Activated naive CD4-positive, alpha-beta T cell treated with anti-CD3 and anti-CD28 coated beads, Interleukin-2, amount 10 ng/mL, durations not matched to agents 7 days and 5 days (primary cell): ENCODE measurements around the gene LSM14B.

Experiments
- CTCF ChIA-PET: fragments of 350-600 bp; sonication (Branson Sonifier 250); formaldehyde crosslinking; loops from one replicate; lab custom pipeline; 2021; ENCODE audit warnings: antibody characterized with exemption; lab: Charles Lee
- DNase-seq: peaks from one replicate; pipeline ENCODE4 v3.0.0-alpha.2; 2020
- H3K27ac Mint-ChIP-seq: one replicate; pipeline ENCODE4 v1.8.0; 2021; ENCODE audit warnings: mild to moderate bottlenecking, moderate library complexity, mixed read lengths
- H3K27me3 Mint-ChIP-seq: one replicate; pipeline ENCODE4 v1.8.0; 2021; ENCODE audit warnings: mild to moderate bottlenecking, mixed read lengths
- H3K36me3 Mint-ChIP-seq: one replicate; pipeline ENCODE4 v1.8.0; 2021; ENCODE audit warnings: mixed read lengths
- H3K4me1 Mint-ChIP-seq: one replicate; pipeline ENCODE4 v1.8.0; 2021; ENCODE audit warnings: mixed read lengths
- H3K4me3 Mint-ChIP-seq: one replicate; pipeline ENCODE4 v1.8.0; 2021; ENCODE audit warnings: mild to moderate bottlenecking, moderate library complexity, mixed read lengths
- H3K9me3 Mint-ChIP-seq: one replicate; pipeline ENCODE4 v1.8.0; 2021; ENCODE audit warnings: mixed read lengths

LSM14B gene

DNA sequence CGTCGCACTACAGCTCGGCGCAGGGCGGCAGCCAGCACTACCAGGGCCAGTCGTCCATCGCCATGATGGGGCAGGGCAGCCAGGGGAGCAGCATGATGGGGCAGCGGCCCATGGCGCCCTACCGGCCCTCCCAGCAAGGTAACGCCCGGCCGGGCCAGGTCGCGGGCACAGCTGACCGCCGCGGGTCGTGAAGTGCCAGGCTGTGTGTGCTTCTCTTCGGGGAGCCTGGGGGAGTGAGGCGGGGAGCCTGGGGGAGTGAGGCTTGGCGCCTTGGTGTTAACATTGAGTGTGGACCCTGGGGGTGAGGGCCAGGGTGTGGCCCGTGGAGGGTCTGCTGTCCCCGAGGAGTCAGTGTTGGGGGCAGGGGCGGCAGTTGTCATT is 41.2 kb downstream of the LSM14B start:
- no peak for DNase-seq
- CTCF ChIA-PET: no interaction called here
- peaks cover 27% of the 10 kb centered on the region for H3K36me3 Mint-ChIP-seq

DNA sequence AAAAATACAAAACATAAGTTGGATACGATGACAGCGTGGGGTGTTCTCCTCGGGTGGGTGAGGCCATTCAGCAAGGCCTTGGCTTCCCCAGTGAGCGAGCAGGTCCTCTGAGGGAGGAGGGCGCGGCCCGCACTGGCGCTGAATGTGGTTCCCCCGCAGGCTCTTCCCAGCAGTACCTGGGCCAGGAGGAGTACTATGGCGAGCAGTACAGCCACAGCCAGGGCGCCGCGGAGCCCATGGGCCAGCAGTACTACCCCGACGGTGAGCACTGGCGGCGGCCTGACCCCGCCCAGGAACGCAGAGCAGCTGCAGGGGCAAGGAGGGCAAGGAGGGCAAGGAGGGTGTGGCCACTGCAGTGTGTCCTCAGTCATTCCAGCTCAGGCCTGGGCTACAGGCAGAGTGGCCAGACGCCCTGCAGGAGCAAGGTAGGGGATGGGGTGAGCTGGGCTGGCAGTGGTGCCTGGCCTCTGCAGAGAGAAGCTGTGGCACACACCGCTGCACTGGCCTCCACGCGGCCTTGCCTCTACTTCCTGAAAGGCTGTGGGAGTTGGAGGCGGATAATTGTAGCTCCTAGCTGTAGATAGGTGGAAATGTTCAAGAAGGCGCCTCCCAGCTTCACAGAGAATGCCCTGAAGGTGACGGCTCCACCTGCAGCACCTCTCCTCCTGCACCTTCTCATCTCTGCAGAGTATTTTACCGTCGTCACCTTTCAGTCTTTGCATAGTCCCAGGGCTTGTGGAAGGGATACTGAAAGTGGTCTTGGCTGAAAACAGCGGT is 41.9 kb downstream of the LSM14B start:
- no peak for DNase-seq
- H3K9me3 Mint-ChIP-seq: no peaks in the 10 kb centered on the region
- no peak overlapping the region for H3K27ac Mint-ChIP-seq
- H3K27me3 Mint-ChIP-seq: no peaks in the 10 kb centered on the region
- H3K36me3 Mint-ChIP-seq: peaks cover 28% of the 10 kb centered on the region
- H3K4me3 Mint-ChIP-seq: no peak overlapping the region
- H3K4me1 Mint-ChIP-seq: peaks cover 3% of the 10 kb centered on the region
- CTCF ChIA-PET: no interaction called here

More for the DNA sequence above, 41.2 kb downstream of the LSM14B start:
- H3K4me1 Mint-ChIP-seq: peaks cover 3% of the 10 kb centered on the region
- no peaks in the 10 kb centered on the region for H3K9me3 Mint-ChIP-seq
- no peak overlapping the region for H3K4me3 Mint-ChIP-seq
- no peaks in the 10 kb centered on the region for H3K27me3 Mint-ChIP-seq
- H3K27ac Mint-ChIP-seq: no peak overlapping the region

DNA sequence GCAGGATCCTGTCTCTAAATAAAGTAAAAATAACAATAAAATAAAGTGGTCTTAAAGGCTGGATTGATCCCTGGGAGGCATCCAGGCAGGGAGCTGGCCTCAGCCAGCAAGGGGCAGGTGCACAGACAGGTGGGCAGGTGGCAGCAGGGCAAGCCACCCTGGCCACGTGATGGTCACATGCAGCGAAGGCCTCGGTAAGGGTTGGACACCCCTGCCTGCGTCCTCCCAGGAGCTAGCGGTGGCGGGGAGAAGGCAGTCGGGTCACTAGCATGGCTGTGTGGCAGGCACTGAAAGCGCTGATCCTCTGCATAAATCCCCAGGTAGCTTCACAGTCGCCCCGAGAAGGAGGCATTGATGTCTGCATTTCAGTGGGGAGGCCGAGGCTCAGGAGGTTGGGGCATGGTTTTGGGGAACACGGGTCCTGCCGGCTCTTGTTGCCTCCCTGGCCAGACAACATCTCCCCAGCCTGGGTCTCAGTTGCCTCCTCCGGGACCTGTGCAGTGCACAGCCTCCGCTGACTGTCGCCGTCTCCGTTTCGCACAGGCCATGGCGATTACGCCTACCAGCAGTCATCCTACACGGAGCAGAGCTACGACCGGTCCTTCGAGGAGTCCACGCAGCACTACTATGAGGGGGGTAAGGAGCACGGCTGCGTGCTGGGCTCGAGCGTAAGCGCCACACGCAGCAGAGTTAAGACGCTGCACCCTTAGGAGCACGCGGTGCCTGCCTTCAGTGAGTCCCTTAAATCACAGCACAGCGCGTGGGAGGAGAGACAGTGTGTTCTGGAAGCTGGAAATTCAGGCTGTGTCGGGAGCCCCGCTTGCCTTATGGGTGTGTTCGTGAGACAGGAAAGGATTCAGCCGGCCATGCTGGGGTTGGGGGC is 42.8 kb downstream of the LSM14B start:
- Mint-ChIP-seq H3K36me3 (peaks cover 24% of the 10 kb centered on the region), H3K9me3 (no peaks in the 10 kb centered on the region)

DNA sequence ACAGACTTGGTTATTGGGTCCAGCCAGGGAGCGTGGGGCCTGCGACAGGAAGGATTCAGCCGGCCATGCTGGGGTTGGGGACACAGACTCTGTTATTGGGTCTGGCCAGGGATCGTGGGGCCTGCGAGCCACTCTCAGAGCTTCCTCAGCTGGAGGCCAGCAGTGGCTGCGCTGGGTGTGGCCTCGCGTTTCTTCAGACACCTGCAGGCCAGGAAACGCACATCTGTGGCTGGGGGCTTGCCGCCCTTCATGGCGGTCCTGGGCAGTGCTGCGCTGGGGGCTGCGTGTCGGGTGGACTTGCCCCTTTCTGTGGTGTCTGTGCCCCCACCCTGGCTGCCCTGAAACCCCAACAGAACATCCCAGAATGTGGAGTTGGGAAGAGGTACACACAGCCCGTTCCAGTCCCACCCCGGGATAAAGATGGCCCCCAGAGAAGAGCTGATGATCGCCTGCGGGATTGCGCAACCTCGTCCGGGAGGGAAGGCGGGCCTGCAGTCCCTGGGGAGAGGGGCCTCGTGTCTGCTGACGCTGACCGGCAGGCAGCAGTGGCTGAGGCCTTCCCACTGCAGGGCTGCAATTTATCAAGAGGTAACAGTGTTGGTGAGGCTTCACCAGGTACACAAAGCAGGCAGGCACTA is 43.6 kb downstream of the LSM14B start:
- peaks cover 18% of the 10 kb centered on the region for H3K36me3 Mint-ChIP-seq
- DNase-seq: no peak
- no peak overlapping the region for H3K4me3 Mint-ChIP-seq
- no peaks in the 10 kb centered on the region for H3K4me1 Mint-ChIP-seq
- CTCF ChIA-PET: interaction anchor here (1.3 kb wide), 1 partner anchor 9 kb away, joined by 4 read pairs; no protein-coding TSS in a partner anchor
- H3K27ac Mint-ChIP-seq: peak overlapping the region; percentile 22
- H3K27me3 Mint-ChIP-seq: no peaks in the 10 kb centered on the region
- H3K9me3 Mint-ChIP-seq: no peaks in the 10 kb centered on the region

More for the DNA sequence above, 42.8 kb downstream of the LSM14B start:
- H3K4me1 Mint-ChIP-seq: no peaks in the 10 kb centered on the region
- peak overlapping the region; percentile 22 for H3K27ac Mint-ChIP-seq
- H3K4me3 Mint-ChIP-seq: no peak overlapping the region
- no peak for DNase-seq
- H3K27me3 Mint-ChIP-seq: no peaks in the 10 kb centered on the region
- CTCF ChIA-PET: no interaction called here

GRCh38 chr20:62167474-62167873 is 45.2 kb downstream of the LSM14B start:
- H3K4me1 Mint-ChIP-seq: no peaks in the 10 kb centered on the region

DNA sequence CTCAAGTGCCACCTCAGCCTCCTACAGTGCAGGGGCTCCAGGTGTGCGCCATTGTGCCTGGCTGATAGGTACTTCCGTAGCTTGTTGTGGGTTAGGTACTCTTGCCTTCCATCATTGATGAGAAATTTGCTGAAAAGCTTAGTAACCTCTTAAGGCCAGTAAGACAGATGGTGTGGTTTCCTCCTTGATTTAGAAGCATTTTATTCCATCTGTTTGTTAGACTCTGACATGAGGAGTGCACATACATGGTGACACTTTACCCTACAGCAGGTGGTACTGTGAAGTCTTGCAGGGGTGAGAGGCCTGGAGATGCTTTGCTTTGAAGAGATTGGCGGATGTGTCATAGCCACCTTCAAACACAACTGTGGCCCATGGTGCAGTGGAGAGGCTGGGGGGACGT is 45.8 kb downstream of the LSM14B start:
- Mint-ChIP-seq H3K27me3 (no peaks in the 10 kb centered on the region), H3K4me1 (no peaks in the 10 kb centered on the region), H3K36me3 (peaks cover 14% of the 10 kb centered on the region), H3K27ac (peak overlapping the region; percentile 40), H3K4me3 (no peak overlapping the region), H3K9me3 (no peaks in the 10 kb centered on the region)
- CTCF ChIA-PET: no interaction called here
- DNase-seq: no peak

More at GRCh38 chr20:62167474-62167873, 45.2 kb downstream of the LSM14B start:
- CTCF ChIA-PET: no interaction called here
- DNase-seq: no peak
- Mint-ChIP-seq H3K4me3 (no peak overlapping the region), H3K27me3 (no peaks in the 10 kb centered on the region), H3K27ac (no peak overlapping the region), H3K36me3 (peaks cover 14% of the 10 kb centered on the region), H3K9me3 (no peaks in the 10 kb centered on the region)

DNA sequence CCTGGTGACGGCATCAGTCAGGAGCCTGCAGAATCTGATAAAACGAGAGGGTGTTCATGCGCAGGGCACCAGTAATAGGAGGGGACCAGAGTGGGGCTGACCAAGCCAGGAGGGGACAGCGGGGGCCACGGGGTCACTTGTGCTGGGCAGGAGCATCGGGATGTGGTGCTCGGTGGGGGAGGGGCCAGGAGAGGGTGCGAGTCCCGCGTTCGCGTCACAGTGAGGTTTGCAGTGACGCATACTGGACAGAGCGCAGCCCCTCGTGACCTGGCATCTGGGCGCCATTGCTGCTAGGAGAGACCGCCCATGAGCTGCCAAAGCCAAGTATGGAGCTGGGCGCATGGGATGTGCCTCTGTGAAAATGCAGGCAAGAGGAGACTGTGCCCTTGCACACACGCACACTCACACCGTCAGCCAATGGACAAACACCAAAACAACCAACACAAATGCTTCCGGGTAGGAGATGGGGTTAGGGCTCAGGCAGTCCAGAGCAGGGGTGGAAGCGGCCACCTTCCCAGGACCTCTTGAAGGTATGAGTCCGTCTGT is 46.7 kb downstream of the LSM14B start:
- DNase-seq: no peak
- no peak overlapping the region for H3K27ac Mint-ChIP-seq

DNA sequence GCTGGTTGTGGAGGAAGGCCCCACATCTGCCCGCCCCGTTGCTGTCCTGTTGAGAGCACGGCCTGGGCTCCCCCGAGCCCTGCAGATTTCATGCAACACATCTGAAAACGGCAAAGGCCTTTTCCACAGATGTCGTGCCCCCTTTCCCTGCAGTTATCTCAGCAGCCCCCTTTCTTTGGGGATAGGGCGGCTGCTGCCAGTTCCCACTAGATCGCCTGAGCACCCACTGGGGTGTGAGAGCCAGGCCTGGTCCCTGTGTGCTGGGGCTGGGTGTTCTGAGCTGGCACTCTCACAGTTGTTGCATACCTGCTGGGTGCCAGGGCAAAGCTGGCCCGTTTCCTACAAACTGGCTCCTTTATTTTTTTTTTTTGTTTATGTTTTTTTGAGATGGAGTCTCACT is 48.3 kb downstream of the LSM14B start:
- no peak overlapping the region for H3K4me3 Mint-ChIP-seq
- DNase-seq: no peak
- no peaks in the 10 kb centered on the region for H3K27me3 Mint-ChIP-seq
- H3K9me3 Mint-ChIP-seq: no peaks in the 10 kb centered on the region
- no peaks in the 10 kb centered on the region for H3K4me1 Mint-ChIP-seq
- CTCF ChIA-PET: no interaction called here
- peaks cover 16% of the 10 kb centered on the region for H3K36me3 Mint-ChIP-seq
- no peak overlapping the region for H3K27ac Mint-ChIP-seq

More for the DNA sequence above, 46.7 kb downstream of the LSM14B start:
- peaks cover 15% of the 10 kb centered on the region for H3K36me3 Mint-ChIP-seq
- no peaks in the 10 kb centered on the region for H3K9me3 Mint-ChIP-seq
- no peak overlapping the region for H3K4me3 Mint-ChIP-seq
- no peaks in the 10 kb centered on the region for H3K27me3 Mint-ChIP-seq
- CTCF ChIA-PET: no interaction called here
- no peaks in the 10 kb centered on the region for H3K4me1 Mint-ChIP-seq

GRCh38 chr20:62171245-62171644 is 49.0 kb downstream of the LSM14B start:
- no peak for DNase-seq
- Mint-ChIP-seq H3K4me1 (no peaks in the 10 kb centered on the region), H3K36me3 (peaks cover 13% of the 10 kb centered on the region), H3K27ac (no peak overlapping the region), H3K4me3 (no peak overlapping the region), H3K9me3 (no peaks in the 10 kb centered on the region), H3K27me3 (no peaks in the 10 kb centered on the region)
- CTCF ChIA-PET: no interaction called here

GRCh38 chr20:62172666-62173065 is 50.4 kb downstream of the LSM14B start:
- CTCF ChIA-PET: interaction anchor here (0.6 kb wide), 1 partner anchor 13 kb away, joined by 3 read pairs; no protein-coding TSS in a partner anchor
- peaks cover 12% of the 10 kb centered on the region for H3K36me3 Mint-ChIP-seq
- no peaks in the 10 kb centered on the region for H3K27me3 Mint-ChIP-seq
- H3K4me3 Mint-ChIP-seq: no peak overlapping the region
- DNase-seq: no peak
- no peak overlapping the region for H3K27ac Mint-ChIP-seq
- H3K4me1 Mint-ChIP-seq: no peaks in the 10 kb centered on the region
- H3K9me3 Mint-ChIP-seq: no peaks in the 10 kb centered on the region

DNA sequence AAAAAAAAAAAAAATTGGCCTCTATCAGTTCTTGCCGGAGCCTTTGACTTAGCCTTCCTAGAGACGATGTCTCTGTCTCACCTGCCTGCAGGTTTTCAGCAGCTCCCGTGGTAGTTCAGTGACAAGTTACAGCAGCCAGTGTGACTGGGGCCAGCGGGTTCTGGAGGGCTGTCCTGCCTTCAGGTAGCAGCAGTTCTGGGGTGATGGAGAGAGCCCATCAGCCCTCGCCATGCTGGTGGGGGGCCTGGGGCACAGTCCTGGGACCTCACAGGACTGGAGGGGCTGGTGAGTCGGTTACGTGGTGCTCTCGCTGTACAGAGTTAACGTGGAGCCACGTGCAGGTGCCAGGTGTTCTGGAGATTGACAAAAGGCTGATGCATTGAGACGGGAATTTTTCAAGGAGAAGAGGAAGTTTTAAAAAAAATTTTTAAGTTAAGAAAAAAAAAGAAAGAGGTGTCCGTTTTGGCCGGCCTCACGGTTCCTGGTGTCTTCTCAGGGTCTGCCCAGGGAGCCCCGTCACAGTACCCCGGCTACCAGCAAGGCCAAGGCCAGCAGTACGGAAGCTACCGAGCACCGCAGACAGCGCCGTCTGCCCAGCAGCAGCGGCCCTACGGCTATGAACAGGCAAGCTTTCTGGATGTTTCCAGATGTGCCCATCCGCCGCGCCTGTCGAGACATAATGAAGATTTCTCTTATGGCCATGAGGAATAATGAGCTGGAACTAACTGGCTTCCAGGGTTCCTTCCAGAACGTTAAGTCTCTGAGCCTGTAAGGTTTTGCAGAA is 51.9 kb downstream of the LSM14B start:
- peaks cover 8% of the 10 kb centered on the region for H3K36me3 Mint-ChIP-seq
- no peak for DNase-seq
- CTCF ChIA-PET: interaction anchor here (0.7 kb wide), 1 partner anchor 32 kb away, joined by 3 read pairs; no protein-coding TSS in a partner anchor
- no peaks in the 10 kb centered on the region for H3K4me1 Mint-ChIP-seq
- no peak overlapping the region for H3K4me3 Mint-ChIP-seq
- no peaks in the 10 kb centered on the region for H3K27me3 Mint-ChIP-seq
- H3K9me3 Mint-ChIP-seq: no peaks in the 10 kb centered on the region
- H3K27ac Mint-ChIP-seq: peak overlapping the region; percentile 68

DNA sequence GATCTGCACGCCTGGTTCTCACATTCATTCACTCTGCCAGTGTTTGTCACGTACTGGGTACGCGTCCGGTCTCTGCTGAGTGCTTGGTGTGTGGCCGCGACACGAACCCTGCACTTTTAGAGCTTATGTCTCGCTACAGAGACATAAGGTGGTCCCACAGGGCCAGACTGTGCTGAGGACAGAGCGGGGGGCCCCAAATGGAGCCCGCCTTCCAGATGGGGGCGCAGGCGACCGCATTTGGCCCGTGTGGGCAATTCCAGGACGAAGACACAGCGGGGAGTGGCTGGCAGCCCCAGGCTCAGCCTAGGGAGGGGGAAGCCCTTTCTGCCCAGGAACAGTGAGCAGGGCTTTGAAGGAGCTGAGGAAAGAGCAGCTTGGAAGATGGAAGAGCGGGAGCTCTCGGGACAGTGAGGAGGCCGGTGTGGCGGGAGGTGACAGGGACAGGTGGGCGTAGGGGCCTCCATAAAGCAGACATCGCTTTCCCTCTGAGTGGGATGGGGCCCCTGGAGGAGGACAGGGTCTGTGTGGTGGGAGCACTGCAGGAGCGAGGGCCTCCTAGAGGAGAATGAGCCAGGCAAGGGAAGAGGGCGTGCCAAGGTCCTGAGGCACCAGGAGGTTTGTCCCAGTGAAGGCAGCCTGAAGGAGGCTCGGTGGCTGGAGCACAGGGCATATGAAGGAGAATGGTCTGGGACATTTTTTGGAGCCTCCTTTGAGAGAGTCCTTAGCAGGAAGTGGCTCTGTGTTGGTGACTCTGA is 52.8 kb downstream of the LSM14B start:
- H3K4me3 Mint-ChIP-seq: no peak overlapping the region
- H3K27me3 Mint-ChIP-seq: no peaks in the 10 kb centered on the region
- no peaks in the 10 kb centered on the region for H3K9me3 Mint-ChIP-seq
- H3K27ac Mint-ChIP-seq: peak overlapping the region; percentile 68
- H3K4me1 Mint-ChIP-seq: no peaks in the 10 kb centered on the region
- no peak for DNase-seq
- CTCF ChIA-PET: interaction anchor here (0.7 kb wide), 1 partner anchor 33 kb away, joined by 3 read pairs; no protein-coding TSS in a partner anchor
- H3K36me3 Mint-ChIP-seq: peaks cover 8% of the 10 kb centered on the region

GRCh38 chr20:62175711-62176110 is 53.4 kb downstream of the LSM14B start:
- CTCF ChIA-PET: no interaction called here
- Mint-ChIP-seq H3K27ac (no peak overlapping the region), H3K27me3 (no peaks in the 10 kb centered on the region), H3K4me1 (no peaks in the 10 kb centered on the region), H3K9me3 (no peaks in the 10 kb centered on the region), H3K36me3 (peaks cover 8% of the 10 kb centered on the region), H3K4me3 (no peak overlapping the region)
- DNase-seq: no peak
